ENCODE results near the gene RFPL3. TPM values are rescaled to one million over a fixed set of nuclear protein-coding genes. Genes with fewer than 3 reads are reported as not detected.
"Not testable (repeated sequence)": the region's sequence is repeated elsewhere in the genome, so short reads cannot be mapped to it uniquely, and the experiment has no call there.

The RFPL3 gene
- polyA plus RNA-seq, 4 donors = 0.21 TPM; not detected in 3

DNA sequence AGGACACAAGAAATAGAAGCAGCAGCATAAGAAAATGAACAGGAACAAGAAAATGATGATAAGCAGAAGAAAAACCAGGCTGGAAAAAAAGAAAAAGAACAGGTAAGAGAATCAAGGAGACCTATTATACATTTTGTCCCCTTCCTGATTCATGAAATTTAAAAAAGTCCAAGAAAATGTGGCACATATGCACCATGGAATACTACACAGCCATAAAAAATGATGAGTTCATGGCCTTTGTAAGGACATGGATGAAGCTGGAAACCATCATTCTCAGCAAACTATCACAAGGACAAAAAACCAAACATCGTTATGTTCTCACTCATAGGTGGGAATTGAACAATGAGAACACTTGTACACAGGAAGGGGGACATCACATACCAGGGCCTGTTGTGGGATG is 5.8 kb upstream of the RFPL3 start:
- DNase-seq (ENCODE audit: low read depth in 4 of 4, low spot score in 3 of 4) = not testable (repeated sequence)

DNA sequence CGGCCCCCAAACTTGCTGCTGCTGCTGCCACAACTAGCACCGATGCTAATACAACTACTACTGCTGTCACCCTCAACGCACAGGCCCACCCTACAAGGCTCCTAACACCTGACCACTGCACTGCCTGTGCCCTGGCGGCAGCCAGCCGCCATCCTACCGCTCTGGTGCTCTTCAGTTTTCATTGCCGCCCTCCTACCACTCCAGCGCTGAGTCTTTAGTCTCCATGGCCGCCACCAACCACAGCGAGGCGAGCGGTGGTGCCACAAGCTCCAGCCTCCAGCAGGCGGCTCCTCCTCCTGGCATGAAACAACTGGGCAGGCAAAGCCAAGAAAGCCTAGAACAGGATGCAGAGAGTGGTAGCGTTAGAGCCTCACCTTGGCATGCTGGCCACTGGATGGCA is 5.0 kb upstream of the RFPL3 start:
- no peak for DNase-seq (ENCODE audit: low read depth in 4 of 4, low spot score in 3 of 4)

DNA sequence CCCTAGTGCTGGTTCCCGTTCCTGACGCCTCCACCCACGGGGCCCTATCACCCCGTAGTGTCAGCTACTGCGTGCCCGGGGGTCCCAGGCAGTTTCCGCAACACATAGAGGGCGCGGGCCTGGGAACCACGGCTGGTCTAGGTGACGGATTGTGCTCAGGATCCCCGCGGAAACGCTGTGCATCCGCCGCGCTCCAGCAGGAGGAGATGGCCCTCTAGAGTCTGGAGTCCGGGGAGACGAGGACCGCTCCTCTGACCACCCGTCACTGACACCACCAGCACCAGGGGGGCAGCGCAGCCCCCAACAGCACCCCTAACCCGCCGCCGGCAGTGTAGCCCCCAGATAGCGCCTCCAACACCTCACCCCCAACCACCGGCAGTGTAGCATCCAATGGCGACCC is 4.4 kb upstream of the RFPL3 start:
- no peak for DNase-seq (ENCODE audit: low read depth in 4 of 4, low spot score in 3 of 4)

DNA sequence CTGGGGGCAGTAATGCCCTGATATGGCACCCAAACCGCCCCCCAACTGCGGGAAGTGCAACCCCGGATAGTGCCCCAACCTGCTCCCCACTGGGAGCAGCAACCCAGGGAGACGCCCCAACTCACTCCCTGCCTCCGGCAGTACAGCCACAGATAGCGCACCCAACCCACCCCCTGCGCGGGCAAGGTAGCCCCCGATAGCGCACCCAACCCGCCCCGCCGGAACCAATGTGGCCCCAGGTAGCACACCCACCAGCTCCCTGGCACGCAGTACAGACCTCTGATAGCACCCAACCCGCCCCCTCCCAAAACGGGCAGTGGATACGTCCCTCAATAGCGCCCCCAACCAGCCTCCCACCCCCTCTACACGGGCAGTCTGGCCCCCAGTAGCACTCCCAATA is 3.8 kb upstream of the RFPL3 start:
- DNase-seq (ENCODE audit: low read depth in 4 of 4, low spot score in 3 of 4) = no peak

DNA sequence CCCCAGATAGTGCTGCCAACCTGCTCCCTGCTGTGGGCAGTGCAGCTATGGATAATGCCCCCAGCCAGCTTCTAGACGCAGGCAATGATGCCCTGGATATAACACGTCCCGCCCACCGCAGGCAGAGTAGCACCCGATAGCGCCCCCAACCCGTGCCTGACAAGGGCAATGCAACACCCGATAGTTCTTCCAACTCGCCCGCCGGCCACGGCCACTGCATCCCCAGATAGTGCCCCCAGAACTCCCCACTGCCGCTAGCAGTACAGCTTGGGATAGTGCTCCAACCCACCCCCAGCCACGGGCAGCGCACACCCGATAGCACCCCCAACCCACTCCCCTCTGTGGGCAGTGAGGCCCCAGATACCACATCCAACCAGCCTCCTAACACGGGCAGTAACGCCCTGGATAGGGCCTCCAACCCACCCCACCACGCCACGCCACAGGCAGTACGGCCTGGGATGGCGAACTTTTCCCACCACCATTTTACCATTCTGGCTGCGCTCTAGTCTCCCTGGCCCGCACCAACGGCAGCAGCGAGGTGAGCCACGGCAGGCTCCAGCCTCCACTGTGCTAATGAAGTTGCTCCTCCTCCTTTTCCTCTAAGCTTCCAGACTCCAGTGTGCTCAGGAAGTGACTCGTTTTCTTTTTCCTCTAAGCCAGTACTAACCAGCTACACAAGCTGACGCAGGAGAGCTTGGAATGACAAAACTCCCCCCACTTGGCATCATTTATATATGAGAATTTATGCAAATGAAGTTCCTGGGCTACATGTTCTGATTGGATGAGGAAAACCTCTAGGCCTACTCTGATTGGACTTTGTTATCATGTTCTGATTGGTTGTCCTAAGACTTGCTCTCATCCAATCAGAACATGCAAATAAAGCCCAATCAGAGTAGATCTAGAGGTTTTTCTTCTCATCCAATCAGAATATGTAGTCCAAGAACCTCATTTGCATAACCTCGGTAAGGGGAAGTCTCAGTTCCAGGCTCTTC is 3.0 kb upstream of the RFPL3 start:
- DNase-seq (ENCODE audit: low read depth in 4 of 4, low spot score in 3 of 4) = no peak

DNA sequence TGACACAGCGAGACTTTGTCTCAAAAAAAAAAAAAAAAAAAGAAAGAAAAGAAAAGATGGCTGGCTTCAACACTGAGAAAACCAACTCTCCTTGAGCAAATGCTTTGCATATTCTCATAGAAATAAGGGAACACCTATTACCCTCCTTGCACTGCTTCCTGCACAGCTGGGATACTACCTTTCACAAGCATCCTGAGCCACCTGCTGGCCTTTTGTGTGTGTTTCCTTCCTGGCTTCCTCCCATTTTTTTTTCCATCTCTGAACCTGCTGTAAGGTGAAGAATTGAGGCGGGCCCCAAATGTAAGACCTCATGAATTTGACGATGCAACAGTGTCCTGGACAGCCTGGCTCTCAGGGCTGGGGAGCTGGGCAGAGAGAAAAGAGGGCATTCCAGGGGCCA is 1.9 kb upstream of the RFPL3 start:
- no peak for DNase-seq (ENCODE audit: low read depth in 4 of 4, low spot score in 3 of 4)

DNA sequence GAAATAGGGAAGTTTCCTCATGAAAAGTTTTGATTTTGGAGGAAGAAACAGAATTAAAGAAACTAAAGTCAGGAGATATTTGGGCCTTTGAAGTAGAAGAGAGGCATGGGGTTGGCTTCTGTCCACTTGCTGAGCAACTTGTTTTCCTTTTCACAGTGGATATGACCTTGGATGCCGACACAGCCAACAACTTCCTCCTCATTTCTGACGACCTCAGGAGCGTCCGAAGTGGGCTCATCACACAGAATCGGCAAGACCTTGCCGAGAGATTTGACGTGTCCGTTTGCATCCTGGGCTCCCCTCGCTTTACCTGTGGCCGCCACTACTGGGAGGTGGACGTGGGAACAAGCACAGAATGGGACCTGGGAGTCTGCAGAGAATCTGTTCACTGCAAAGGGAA is 2.4 kb downstream of the RFPL3 start:
- DNase-seq (ENCODE audit: low read depth in 4 of 4, low spot score in 3 of 4) = not testable (repeated sequence)

DNA sequence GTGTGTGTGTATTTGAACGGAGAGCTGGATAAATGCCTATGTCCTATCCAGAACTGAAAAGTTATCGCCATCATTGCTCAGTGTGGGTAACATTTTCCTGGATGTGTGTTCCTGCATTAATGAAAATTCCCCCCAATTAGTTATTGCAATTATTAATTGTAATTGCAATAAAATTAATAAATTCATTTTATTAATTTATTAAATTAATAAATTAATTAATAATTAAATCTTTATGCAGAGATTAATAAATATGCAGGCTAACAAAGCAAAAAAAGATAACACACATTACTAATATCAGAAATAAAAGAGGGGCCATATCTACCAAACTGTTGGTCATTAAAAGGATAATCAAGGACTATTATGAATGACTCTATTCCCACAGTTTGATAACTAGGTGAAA is 3.6 kb downstream of the RFPL3 start:
- no peak for DNase-seq (ENCODE audit: low read depth in 4 of 4, low spot score in 3 of 4)

DNA sequence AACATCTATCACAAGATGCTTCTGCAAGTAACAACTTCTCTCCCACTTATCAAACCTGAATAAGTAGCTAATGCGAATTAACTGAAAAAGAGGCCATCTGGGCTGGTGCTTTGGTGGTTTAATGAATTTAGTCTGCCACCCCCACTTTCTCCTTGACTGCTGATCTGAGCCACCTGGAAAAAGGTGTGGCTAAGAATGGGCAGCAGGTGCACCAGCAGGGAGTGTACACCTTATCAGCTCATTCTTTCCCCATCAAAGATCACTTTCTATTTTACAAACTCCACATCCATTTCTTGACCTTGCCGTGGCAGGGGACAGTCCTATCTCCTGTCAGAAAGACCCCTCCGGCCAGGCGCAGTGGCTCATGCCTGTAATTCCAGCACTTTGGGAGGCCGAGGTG is 6.5 kb downstream of the RFPL3 start:
- DNase-seq (ENCODE audit: low read depth in 4 of 4, low spot score in 3 of 4) = no peak

DNA sequence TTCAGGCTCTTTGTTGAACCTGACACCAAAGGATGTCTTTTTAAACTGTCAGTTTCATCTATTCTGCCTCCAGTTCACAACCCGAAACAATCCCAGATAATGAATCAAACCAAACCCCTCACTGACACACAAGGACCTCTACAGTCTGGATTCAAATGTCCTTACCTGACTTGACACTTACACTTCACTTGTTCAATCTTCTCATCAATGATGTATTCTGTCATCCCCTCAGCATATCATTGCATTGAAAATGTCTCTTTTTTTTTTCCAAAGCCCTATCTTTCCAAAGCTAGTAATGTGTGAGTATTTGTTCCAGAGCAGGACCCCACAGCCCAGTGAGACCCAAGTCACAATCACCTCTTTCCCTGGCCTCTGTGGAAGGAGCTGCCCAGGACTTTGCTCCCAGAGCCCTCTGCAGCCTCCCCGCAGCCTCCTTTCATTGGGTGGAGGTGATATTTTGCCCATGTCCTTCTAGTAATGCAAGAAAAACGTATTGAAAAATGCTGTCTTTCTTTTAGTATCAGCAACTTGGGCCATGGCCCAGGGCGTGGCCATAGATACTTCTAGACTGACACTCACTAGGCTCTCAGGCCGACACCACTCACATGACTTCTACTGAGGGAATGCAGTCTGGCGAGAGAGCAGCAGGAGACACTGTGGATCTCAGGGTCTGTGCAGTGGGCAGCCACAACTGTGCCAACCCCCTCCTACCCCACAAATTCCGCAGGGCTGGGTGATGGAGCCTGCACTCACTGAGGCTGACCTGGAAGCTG is 18.2 kb downstream of the RFPL3 start:
- DNase-seq (ENCODE audit: low read depth in 4 of 4, low spot score in 3 of 4) = no peak

DNA sequence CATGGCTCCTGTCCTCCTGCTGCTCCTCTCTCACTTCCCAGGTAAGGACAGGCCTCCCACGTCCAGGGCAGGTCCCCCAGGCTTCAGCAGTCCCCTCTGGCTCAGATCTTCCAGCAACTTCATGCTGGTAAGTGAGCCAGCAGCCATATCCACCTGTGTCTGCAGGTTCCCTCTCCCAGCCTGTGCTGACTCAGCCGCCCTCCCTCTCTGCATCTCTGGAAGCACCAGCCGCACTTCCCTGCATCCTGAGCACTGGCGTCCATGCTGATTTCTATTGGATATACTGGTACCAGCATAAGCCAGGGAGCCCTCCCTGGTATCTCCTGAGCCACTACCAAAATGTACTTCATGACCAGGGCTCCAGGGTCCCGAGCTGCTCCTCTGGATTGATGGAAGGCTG is 19.0 kb downstream of the RFPL3 start:
- no peak for DNase-seq (ENCODE audit: low read depth in 4 of 4, low spot score in 3 of 4)

DNA sequence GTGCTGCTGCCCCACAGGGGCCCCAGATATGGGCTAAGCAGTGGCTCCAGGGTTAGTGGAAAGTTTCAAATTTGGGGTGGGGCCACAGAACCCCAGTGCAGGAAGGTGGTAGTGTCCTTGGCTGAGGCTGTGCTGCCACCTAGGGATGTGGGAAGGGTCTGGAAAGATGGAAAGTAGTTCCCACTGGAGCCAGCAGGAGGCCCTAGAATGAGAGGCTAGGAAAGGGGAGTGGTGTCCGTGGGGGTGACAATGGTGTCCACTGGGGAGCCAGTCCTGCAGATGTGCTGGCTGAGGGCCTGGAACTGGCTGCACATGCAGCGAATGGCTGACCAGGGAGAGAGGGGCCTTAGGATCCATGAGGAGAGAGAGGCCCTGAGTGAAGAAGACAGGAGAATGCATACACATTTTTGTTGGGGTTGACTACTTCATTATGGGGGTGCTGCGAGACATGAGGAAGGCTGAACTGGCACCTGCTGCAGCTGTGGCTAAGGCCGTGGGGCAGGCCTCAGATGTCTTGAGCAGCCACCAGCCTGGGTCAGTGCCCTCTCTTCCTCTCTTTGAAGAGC is 21.1 kb downstream of the RFPL3 start:
- no peak for DNase-seq (ENCODE audit: low read depth in 4 of 4, low spot score in 3 of 4)

DNA sequence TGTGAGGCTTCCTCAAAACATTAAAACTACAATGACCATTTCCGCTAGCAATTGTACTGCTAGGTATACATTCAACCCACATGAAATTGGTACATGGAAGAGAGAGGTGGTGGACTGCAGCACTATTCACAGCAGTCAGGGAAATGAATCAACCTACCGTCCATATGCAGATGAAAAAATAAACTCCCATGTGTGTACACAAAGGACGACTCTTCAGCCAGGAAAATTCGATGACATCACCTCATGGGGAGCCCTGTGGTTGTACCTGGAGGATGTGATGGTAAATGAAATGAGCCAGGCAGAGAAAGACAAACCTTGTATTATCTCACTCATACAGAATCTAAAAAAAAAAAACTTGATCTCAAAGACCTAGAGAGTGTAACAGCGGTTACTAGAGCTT is 23.3 kb downstream of the RFPL3 start:
- no peak for DNase-seq (ENCODE audit: low read depth in 4 of 4, low spot score in 3 of 4)

DNA sequence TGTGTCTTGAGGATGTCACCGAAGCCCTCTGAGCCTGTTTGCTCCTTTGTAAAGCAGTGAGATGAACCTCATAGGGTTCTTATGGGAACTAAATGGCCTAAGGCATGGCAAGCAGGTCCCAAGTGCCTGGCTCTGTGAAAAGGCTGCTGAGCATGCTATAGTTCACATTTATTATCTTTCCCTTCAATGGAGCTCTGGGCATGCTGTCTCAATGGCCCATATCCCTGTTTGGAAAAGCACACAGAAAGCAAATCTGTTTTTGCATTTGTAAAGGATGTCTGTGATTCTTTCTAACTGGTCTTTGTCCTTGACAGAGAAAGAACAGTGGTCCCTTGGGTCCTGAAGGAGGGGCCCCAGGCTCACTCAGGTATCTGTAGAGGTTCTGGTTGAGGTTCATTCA is 28.0 kb downstream of the RFPL3 start:
- DNase-seq (ENCODE audit: low read depth in 4 of 4, low spot score in 3 of 4) = no peak

DNA sequence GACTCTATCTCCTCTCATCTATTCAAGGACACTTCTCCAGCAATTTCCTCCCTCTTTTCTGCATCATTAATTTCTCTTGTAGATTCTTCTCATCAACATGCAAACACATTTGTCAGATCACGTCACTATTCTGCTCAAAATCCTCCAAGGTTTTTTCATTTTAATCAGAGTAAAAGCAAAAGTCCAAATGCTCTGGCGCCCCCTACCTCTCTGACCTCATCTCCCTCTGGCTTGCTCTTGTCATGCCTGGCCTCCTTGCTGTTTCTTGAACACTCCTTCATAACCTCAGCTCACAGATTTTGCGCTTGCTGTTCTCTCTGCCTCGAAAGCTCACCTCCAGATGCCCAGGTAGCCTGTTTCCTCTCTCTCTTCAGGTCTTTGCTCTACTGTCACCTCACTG is 32.0 kb downstream of the RFPL3 start:
- no peak for DNase-seq (ENCODE audit: low read depth in 4 of 4, low spot score in 3 of 4)

DNA sequence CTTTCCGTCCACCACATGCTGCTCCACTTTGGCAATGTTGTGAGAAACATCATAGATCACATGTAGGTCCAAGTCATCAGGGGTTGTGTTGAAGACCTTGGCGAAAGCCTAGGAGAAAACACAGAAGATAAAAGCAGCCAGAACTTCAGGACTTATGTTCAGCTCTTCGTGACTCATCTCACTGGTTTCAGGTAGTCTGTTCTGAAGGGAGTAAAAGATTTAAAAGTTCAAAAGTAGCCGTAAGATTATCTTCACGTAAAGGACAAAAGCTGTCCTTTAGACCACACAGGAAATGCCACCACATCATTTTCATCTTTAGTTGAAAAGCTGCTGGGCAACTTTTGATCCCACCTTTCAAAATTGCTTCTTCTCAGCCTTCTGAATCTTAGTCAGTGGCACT is 37.4 kb downstream of the RFPL3 start:
- no peak for DNase-seq (ENCODE audit: low read depth in 4 of 4, low spot score in 3 of 4)

DNA sequence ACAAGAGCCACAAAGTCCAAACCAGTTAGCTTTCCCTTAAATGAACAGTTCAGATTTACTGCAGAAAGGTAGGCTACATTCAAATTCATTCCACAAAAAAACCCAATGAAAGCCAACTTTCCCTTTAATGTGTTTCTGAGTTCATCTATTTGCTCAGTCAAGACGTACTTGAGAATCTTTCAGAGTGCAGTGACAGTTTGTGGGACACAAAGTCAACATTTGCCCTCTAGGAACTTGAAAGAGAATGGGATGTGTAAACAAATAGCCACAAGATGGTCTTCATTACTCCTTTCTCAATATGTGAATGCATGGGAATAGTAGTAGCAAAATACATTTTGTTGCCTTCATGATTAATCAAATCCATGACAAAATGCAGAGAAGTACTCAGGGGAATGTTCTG is 38.6 kb downstream of the RFPL3 start:
- no peak for DNase-seq (ENCODE audit: low read depth in 4 of 4, low spot score in 3 of 4)

DNA sequence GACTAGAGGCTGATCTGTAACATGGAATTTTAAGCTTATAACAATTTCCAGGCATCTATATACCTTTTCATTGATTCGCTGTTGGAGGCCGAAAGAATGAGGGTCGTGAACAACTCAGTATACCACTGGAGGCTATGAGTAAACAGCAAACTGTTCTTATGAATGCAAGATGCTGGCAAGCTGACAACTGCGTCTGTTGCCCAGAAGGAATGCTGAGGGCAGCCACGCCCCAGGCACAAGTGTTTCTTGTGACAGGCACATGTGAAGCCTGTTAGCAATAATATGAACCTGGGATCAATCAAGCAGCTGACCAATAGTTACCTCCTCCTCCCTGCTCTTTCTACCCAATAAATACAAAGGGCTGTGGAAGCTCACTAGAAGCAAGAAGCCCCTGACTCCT is 39.1 kb downstream of the RFPL3 start:
- DNase-seq (ENCODE audit: low read depth in 4 of 4, low spot score in 3 of 4) = no peak

DNA sequence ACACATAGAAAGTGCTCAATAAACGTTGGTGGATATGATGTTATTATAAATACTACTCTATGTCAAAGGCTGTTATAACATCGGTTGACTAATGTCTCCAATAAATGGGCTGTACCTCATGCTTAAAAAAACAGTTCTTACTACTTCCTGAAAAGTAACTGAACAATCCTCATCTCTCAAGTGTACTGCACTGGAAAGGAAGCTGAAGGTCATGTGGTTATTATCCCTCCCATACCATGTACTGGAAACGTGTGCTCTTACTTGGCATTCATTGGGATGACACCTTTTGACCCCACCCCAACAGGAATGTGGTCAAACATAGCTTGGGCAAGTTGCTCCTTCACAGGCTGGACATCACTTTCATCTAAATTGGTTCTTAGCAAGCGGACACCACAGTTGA is 43.8 kb downstream of the RFPL3 start:
- no peak for DNase-seq (ENCODE audit: low read depth in 4 of 4, low spot score in 3 of 4)

DNA sequence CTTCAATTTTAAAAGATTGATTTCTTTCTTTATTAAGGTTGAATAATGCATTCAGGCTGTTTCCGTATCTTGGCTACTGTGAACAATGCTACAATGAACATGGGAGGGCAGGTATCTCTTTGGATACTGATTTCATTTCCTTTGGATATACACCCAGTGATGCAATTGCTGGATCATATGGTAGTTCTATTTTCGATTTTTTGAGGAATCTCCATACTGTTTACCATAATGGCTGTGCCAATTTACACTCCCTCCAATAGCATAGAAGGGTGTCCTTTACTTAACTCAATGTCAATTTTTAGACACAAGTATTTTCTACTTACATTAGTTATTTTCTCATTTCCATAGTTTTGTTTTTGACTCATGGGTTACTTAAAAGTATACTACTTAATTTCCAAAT is 46.4 kb downstream of the RFPL3 start:
- no peak for DNase-seq (ENCODE audit: low read depth in 4 of 4, low spot score in 3 of 4)

DNA sequence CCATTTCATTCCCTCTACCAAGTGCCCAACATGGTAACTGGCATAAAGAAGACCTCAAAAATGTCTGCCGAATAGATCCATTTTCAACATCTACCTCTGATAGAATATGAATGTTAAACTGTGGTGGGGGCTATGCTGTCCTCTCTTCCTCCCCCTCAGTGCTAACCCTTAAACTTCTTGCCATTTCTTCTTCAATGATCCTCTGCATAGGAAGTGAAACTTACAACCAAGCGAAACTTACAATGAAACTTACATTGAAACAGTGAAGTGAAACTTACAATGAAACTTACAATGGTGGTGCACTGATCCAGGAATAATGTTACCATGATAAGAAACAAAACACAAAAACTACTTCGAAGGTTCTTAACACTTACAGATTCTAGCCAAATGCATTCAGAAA is 49.6 kb downstream of the RFPL3 start:
- no peak for DNase-seq (ENCODE audit: low read depth in 4 of 4, low spot score in 3 of 4)

DNA sequence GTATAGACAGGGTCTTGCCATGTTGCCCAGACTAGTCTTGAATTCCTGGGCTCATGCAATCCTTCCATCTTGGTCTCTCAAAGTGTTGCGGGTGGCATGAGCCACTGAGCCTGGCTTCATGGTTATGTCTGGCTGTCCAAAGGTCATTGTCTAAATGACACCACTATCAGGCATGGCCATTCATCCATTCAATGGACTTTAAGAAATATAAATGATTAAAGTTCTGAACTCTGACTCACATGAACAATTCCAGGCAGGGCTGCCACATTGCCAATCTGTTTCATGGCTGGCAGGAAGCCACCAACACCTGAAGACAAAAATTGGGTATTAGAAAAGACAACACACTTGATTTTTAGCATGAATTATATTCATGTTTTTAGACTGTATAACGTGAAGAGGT is 50.3 kb downstream of the RFPL3 start:
- DNase-seq (ENCODE audit: low read depth in 4 of 4, low spot score in 3 of 4) = no peak

Measured in right renal pelvis (tissue), 4 donors.